Fibroblast of the aortic adventitia (primary cell): ENCODE results near the gene CYP4F2. TPM values are rescaled to one million over a fixed set of nuclear protein-coding genes. Genes with fewer than 3 reads are reported as not detected.
"Not testable (repeated sequence)": the region's sequence is repeated elsewhere in the genome, so short reads cannot be mapped to it uniquely, and the experiment has no call there.

Experiments
- DNase-seq: peaks from one replicate; pipeline ENCODE4 v3.0.0-alpha.2; 2010; ENCODE audit warnings: low read depth
- H3K4me3 ChIP-seq: 2 replicates; pipeline ENCODE4 v1.5.1; 2011; ENCODE audit warnings: low read depth, mild to moderate bottlenecking, control low read depth, low read length, moderate library complexity
- small RNA-seq: library from RNA; depleted of rRNA; stranded (forward); fragments of <200 nt; gene quantifications from one replicate; pipeline ENCODE3, GENCODE V24; 2012
- total RNA-seq: library from RNA; depleted of rRNA; stranded (reverse); fragments of >200 nt; gene quantifications from 2 replicates; pipeline ENCODE4 v1.2.3, GENCODE V29; 2012; ENCODE audit warnings: low replicate concordance
- TF ChIP-seq, protein P1 (sequence below): IDR thresholded peaks from 2 replicates; pipeline ENCODE4 v1.5.1; 2011; ENCODE audit warnings: mild to moderate bottlenecking, low read length, control low read depth, inconsistent platforms; ENCODE audit not compliant: insufficient read depth

CYP4F2 gene
- total RNA-seq, 1 donor: not detected

DNA sequence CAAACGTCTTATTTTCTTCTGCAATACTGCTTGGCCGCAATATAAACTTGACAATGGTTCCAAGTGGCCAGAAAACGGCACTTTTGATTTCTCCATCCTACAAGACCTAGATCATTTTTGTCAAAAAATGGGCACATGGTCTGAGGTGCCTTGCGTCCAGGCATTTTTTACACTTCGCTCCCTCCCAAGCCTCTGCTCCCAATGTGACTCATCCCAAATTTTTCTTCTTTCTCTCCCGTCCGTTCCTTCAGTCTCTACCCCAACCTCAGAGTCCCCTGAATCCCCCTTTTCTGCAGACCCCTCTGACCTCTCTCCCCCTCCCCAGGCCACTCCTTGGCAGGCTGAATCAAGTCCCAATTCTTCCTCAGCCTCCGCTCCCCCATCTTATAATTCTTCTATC lies 68.1 kb downstream of the CYP4F2 start:
- no peak for DNase-seq
- TF ChIP-seq, protein P1, sequence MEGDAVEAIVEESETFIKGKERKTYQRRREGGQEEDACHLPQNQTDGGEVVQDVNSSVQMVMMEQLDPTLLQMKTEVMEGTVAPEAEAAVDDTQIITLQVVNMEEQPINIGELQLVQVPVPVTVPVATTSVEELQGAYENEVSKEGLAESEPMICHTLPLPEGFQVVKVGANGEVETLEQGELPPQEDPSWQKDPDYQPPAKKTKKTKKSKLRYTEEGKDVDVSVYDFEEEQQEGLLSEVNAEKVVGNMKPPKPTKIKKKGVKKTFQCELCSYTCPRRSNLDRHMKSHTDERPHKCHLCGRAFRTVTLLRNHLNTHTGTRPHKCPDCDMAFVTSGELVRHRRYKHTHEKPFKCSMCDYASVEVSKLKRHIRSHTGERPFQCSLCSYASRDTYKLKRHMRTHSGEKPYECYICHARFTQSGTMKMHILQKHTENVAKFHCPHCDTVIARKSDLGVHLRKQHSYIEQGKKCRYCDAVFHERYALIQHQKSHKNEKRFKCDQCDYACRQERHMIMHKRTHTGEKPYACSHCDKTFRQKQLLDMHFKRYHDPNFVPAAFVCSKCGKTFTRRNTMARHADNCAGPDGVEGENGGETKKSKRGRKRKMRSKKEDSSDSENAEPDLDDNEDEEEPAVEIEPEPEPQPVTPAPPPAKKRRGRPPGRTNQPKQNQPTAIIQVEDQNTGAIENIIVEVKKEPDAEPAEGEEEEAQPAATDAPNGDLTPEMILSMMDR: no peak
- H3K4me3 ChIP-seq: no peak overlapping the region

DNA sequence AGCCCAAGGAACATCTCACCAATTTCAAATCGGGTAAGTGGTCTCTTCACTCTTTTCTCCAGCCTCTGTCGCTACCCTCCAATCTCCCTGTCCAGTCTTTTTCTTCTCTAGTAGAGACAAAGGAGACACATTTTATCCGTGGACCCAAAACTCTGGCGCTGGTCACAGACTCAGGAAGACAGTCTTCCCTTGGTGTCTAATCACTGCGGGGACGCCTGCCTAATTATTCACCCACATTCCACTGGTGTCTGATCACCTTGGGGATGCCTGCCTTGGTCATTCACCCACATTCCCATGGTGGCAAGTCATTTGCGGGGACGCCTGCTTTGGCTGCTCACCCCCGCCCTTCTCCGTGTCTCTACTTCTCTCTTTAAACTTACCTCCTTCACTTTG lies 68.6 kb downstream of the CYP4F2 start:
- no peak for DNase-seq
- no peak overlapping the region for H3K4me3 ChIP-seq
- TF ChIP-seq, protein P1: no peak

DNA sequence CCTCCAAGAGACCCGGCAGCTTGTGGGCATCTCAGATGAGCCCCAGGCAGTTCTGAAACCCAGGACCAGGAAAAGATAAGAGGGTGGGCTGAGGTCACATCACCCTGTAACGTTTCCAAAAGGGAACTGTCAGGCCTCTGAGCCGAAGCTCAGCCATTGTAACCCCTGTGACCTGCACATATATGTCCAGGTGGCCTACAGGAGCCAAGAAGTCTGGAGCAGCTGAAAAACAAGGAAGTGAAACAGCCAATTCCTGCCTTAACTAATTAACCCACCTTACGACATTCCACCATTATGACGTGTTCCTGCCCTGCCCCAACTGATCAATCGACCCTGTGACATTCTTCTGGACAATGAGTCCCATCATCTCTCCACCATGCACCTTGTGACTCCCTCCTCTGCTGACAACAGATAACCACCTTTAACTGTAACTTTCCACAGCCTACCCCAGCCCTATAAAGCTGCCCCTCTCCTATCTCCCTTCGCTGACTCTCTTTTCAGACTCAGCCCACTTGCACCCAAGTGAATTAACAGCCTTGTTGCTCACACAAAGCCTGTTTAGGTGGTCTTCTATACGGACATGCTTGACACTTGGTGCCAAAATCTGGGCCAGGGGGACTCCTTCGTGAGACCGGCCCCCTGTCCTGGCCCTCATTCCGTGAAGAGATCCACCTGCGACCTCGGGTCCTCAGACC lies 69.1 kb downstream of the CYP4F2 start:
- not testable (repeated sequence) for H3K4me3 ChIP-seq, DNase-seq

DNA sequence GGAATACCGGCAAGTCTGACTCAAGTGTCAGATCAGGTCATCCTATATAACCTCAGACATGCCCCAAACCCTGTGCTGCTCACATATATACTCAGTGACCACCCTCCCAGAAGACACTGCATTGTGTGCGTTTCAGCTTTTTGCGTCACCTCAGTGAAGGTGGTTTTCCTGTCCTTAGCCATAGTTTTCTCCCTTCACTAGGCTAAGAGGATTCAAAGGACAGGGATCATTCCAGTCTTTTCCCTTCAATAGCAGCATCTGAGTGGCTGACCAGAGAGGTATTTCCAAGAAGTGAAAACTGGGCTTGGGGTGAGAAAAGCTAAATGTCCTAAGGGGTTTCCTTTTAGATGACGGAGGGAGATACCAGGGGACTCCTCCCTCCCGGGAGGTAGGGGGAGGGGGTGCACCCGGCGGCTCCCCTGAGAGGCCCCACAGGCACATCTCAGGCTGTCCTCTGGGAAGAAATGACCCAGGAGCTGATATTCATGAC lies 69.7 kb downstream of the CYP4F2 start:
- TF ChIP-seq, protein P1: no peak
- DNase-seq: no peak
- no peak overlapping the region for H3K4me3 ChIP-seq

Small RNA genes within 50 kb of the gene (small RNA-seq; reads per million reads assigned to genes)
- not detected for gene CYP4F36P

Other genes starting within 250 kb of the CYP4F2 start
- not detected in 2 replicates for gene CYP4F12, start 225.0 kb downstream of the CYP4F2 start, total RNA-seq
- gene OR10H2, start 170.1 kb downstream of the CYP4F2 start, total RNA-seq: not detected in 2 replicates
- not detected in 2 replicates for gene OR10H3, start 160.1 kb downstream of the CYP4F2 start, total RNA-seq
- not detected in 2 replicates for gene OR10H5, start 110.4 kb downstream of the CYP4F2 start, total RNA-seq
- not detected in 2 replicates for gene OR10H1, start 82.4 kb downstream of the CYP4F2 start, total RNA-seq
- not detected in 2 replicates for gene CYP4F11, start 36.5 kb upstream of the CYP4F2 start, total RNA-seq
- gene OR10H4, start 50.9 kb upstream of the CYP4F2 start, total RNA-seq: not detected in 2 replicates
- 864 and 1,097 TPM in 2 replicates for gene TPM4, start 178.4 kb upstream of the CYP4F2 start, total RNA-seq
- 15.5 and 99.9 TPM in 2 replicates for gene RAB8A, start 213.8 kb upstream of the CYP4F2 start, total RNA-seq
- gene HSH2D, start 245.6 kb upstream of the CYP4F2 start, total RNA-seq: not detected in 2 replicates